Activated CD4-positive, alpha-beta T cell treated with anti-CD3 and anti-CD28 coated beads, Interleukin-2, amount 50 U/mL, for 48 hours (primary cell): Measurements from ENCODE around the gene TP63.
"Not testable (repeated sequence)": the region's sequence is repeated elsewhere in the genome, so short reads cannot be mapped to it uniquely, and the experiment has no call there.

Experiments used
- DNase-seq, 2 experiments: peaks; one replicate each; pipeline ENCODE4 v3.0.0-alpha.2; 2020

TP63 gene

DNA sequence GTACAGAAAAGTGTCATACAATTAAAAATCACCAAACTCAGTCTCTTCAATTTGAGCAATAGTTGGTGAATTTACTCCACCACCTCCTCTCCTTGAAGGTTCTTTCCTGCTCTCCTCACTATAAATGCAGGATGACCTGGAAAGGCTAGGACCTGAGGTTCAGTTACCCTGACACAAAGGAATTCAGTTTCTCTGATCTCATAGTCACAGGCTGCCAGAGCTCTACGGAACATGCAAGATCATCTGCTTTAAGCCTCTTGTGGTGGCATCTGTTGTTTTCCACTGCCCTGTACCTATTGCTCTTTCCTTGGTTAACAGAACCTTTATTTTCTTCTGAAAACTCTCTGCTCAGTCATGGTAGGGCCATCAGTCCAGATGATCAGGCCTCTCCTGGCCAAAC, 4.9 kb upstream of the TP63 start:
- no peak for DNase-seq

DNA sequence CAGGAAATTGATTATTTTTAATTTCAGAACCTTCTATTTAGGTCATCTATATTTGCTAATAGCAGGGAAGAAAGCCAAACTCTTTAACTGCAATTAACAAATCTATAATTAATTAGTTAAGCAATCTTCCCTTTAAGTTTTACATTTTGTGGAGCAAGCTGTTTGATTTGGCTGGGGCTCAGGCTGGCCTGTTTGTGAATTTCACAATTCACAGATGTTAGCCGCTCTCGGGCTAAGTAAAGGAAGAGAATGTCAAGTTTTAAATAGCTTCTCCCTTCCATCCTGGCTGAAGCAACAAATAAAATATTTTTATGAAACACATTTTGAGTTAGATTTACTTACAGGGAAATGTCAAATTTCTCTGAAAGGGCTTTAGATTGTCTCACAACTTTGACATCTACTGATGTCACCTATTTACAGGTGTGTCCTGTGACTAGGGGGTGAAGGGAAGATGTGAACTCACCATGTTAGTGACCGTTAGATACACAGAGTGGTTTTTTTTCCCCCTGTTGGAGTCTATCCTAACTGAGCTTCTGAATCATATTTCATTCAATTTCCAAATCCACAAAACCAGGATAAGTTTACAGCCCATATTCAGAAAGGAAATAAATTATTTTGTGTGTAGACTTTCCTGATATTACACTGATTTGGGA, 1.3 kb upstream of the TP63 start:
- DNase-seq = no peak

DNA sequence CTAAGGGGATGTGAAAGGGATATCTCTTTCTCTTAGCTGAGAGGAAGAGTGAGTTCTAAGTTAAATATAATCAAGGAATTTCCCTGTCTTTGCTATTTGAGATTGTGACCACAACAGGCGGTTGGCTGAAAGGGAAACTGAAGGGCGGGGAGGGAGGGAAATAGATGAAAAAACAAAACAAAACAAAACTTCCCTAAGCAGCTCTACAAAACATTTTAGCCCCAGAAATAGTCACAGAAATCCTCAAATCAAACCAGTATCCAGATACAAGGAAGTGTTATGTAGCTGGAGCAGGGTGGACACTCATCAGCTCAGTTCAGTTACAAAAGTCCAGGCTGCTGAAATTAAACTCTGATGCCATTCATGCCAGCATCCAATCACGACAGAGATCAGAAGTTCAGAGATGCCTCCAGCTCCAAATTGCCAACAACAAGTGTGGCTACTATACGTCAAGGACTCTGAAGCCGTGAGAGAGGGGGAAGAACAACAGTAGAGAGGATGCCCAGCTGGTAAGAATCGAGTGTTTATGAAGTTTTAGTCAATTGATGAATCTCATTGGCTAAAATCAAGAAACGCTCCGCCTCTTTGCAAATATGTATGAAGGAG, 319 bp upstream of the TP63 start:
- no peak for DNase-seq

DNA sequence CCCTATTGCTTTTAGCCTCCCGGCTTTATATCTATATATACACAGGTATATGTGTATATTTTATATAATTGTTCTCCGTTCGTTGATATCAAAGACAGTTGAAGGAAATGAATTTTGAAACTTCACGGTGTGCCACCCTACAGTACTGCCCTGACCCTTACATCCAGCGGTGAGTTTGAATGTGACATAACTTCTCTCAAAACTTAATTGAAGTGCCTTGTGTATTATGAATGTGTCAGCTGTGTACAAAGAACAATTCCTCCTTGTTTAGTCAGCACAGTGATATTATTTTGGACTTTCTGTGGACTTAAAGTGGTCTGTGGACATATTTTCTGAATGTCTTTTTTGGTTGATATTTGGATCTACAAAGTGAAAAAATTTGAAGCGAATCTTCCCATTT, 220 bp downstream of the TP63 start:
- no peak for DNase-seq

DNA sequence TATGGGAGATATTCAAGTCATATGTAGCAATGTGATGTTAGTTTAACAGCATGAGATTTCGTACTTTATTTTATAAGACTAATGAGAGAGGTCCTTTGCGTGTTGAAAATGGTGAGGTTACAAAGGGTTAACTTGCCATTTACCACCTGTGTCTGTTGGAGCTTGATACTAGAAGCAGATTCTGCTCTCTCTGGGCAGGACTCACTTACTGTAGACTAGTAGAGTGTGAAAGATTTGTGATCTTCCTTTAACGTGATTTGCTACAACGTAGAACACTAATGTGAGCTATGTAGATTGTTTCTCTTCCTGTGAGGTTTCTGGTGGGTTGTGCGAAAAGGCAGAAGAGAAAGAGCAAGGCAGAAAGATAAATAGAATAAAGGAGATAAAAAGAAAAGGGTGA, 1.1 kb downstream of the TP63 start:
- DNase-seq = no peak

DNA sequence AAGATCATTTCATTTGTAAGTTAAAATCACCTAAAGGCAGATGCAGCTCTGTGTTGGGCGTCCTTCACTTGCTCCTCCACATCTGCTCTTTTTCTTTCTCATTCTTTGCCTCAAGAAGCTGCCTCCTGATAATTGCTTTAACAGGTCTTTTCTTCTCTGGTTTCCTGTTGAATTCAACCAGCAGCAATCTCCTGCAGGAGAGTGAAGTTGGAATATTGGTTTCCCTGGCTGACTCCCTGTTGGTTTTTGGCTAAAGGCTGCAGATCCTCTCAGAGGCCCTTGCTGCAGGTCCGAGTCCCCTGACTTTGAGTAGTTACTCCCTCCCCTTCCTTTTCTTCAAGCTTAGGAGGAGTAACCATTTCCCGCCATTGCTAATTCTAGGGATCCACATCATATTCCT, 4.2 kb downstream of the TP63 start:
- no peak for DNase-seq

DNA sequence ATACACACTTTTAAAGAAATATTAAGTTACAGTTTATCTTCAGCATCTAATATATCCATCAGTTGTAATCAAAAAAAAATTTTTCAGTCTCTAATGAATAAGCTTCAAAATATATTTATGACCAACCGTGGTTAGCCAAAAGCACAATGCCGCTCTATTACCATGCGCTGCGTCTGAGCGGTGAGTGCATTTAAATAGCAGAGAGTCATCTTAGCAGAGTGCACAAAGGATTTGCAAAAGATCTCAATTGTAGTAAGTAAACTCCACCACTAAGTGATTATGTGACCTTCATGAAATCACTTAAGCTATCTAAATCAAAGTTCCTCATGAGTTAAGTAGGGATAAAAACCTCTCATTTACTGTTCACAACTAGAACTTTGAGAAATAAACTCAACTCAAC, 4.9 kb downstream of the TP63 start:
- no peak for DNase-seq

DNA sequence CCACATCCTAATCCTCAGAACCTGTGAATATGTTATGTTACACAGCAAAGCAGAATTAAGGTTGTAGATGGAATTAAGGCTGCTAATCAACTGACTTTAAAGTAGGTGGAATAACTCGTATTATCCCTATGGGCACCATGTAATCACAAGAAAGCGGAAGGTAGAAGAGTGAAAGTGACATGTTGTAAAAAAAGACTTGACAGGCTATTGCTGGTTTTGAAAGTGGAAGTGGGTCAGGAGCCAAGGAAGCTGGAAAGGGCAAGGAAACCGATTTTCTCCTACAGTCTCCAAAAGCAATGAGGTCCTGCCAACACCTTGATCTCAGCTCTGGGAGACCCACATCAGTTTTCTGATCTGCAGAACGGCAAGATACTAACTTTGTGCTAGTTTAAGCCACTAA, 6.6 kb downstream of the TP63 start:
- no peak for DNase-seq

DNA sequence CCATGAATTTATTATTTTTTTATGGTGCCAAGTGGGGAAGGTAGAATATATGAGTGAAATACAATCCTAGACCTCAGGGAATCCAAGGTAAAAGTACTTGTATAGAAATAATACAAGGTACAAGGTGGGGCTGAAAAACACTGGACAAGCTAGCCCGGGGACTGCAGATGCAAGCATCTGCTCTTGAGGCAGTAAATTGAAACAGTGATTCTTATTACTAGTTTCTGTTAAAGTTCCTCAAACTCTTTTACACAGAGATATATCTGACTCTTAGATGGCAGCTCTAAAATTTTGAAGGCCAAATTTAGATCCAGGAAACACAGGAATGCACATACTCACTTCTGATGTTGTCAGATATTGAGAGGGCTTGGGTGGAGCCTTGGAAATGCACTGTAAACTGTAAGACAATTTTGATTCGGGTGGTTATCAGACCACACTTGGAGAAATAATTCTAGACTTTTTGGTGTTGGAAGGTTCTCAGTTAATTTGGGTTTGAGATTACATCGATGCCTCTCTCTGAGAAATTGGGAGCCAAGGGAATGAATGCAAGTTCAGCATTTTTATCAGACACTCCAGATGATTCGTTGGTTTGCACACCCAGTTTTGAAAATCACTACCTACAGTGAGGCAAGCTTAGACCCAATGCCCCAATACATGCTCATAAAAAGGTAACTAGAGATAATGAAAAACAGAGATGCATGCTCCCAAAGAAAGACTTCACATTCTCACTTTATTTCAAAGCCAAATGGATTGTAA, 7.3 kb downstream of the TP63 start:
- no peak for DNase-seq

DNA sequence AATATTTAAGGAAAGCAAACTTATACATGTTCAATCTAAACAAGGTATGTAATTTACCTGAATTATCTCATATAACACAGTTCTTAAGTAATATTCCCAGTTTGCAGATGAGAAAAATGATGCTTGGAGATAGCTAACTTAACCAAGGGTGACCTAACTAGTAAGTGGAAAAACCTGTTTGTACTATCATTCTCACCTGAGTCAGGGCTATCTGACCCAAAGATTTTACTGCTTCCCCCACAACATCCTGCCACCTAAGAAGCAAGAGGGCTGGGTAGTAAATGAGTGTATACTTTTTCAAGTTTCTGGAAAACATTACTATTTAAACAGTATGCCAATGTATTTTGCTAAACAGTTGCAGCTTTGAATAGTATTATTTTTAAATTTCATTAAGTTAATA, 10.6 kb downstream of the TP63 start:
- DNase-seq = no peak

DNA sequence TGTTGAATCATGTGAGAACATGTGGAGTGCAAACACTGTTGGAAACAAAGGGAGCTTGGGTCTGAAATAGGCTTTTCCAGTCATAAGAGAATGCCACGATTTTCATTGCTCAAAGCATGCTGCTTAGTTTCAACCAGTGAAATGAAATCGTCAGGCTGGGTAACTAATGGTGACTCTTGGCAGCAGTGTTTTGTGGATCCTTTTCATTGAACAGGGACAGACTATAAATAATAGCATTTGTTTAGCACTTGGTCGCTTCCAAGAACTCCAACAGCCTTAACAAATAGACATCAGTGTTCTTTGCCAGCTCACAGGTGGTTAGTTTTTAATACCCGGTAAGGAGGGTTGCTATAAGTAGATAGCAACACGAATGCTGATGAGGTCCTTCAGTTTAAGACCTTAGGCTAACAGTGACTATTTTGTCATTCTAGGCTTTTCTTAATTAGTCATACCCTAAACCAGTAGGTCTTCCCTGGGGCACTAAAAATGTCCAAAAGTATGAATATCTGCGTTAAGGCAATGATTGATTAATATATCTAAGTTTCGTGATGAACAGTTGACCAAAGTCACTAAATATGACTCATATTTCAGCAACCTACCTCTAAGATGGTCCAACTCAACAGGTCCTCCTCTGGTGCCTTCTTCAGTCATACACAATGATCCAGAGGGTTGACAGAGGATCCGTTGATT, 15.8 kb downstream of the TP63 start:
- DNase-seq = no peak

DNA sequence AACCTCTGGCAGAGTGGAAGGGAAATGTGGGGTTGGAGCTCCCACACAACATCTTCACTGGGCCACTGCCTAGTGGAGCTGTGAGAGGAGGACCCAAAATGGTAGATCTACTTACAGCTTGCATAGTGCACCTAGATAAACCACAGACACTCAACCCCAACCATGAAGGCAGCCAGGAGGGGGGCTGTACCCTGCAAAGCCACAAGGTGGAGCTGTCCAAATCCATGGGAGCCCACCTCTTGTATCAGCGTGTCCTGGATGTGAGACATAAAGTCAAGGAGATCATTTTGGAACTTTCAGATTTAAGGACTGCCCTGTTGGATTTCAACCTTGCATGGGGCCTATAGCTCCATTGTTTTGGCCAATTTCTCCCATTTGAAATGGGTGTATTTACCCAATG, 20.9 kb downstream of the TP63 start:
- no peak for DNase-seq

DNA sequence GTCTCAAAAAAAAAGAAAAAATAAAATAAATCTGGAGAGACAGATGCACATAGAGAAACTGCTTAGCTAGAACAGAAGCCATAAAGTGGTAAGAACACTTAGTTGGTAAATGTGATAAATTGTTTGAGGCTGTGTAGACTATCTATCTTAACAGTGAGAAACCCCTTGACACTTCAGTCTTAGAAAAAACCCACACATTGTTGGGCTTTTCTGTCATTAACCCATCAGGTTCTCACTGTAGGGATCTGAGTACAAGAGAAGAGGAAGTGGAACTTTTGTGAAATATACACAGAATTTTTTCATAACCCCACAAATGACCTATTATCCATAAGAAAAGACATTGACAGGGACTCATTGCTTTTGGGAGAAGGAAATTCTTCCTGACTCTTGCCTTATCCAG, 24.4 kb downstream of the TP63 start:
- DNase-seq = no peak

DNA sequence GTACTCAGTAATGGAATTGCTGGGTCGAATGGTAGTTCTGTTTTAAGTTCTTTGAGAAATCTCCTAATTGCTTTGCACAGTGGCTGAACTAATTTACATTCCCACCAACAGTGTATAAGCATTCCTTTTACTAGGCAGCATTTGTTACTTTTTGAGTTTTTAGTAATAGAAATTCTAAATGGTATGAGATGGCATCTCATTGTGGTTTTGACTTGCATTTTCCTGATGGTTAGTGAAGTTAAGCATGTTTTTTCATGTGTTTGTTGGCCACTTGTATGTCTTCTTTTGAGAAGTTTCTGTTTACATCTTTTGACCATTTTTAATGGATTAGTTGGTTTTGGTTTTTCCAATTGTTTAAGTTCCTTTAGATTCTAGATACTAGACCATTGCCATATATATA, 28.4 kb downstream of the TP63 start:
- no peak for DNase-seq

DNA sequence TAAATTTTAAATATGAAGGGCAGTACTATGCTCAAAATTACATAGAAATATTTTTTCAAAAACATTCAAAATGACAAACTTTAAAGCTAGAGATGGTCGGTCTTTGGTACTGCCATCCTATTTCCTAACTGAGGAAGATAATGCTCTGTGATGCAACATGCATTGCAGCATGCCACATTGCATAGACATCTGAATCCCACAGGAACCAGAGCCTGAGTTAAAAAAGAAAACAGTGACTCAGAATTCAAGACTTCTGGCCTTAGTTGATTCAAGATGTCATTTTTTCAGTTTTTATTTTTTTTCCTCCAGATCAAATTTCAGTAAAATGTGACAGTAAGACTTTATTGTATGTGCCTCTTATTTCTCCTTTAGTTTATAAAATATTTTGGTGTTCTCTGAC, 33.1 kb downstream of the TP63 start:
- DNase-seq = no peak

DNA sequence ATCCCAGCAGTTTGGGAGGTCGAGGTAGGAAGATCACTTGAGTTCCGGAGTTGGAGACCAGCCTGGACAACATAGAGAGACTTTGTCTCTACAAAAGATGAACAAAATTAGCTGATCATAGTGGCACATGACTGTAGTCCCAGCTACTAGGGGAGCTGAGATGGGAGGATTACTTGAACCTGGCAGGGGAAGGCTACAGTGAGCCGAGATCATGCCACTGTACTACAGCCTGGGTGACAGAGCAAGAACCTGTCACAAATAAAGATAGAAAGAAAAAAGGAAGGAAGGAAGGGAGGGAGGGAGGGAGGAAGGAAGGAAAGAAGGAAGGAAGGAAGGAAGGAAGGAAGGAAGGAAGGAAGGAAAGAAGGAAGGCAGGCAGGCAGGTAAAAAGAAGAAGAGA, 41.2 kb downstream of the TP63 start:
- DNase-seq = not testable (repeated sequence)

DNA sequence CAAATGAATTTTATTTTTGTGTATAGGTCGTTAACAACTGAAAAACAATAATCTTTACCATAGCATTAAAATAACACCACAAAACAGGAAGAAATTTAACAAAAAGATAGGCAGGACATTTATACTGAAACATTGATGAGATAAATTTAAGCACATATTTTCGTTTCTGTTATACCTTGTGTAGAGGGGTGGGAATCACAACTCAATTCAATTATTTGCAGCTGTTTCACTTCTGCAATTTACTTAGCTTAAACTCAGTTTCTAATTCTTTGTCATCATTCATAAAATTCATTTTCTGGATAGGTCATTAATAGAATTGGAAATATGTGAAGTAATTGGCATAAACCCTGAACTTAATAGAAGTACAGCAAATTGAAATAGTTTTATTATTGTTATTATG, 42.3 kb downstream of the TP63 start:
- DNase-seq = no peak

DNA sequence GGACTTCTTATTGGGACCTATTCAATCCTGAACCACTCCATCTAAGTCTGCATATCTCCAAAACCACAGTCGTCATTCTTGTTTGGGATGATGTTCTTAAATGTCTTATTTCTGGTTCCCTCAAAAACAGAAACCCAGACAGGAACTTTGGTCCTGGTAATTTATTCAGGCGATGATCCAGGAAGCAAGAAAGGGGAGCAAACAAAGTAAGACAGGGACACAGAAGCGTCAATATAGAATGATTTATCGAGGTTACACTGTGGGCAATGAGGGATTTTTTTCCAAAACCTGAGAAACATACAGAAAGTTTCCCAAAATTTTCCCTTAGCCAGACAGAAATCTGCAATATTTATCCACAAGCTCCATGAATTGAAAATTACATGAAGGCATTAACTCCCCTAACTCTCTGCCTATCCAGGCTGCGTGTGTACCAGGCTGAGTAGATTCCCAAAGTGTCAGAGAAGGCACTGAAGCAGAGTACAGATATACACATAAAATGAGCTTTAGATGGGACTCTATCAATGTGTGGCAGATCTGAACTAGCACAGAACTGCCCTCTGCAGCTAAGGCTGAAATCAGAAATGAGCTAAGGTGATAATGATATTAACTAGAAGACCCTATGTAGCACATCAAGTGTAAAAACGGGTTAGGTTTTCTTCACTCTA, 43.2 kb downstream of the TP63 start:
- no peak for DNase-seq

DNA sequence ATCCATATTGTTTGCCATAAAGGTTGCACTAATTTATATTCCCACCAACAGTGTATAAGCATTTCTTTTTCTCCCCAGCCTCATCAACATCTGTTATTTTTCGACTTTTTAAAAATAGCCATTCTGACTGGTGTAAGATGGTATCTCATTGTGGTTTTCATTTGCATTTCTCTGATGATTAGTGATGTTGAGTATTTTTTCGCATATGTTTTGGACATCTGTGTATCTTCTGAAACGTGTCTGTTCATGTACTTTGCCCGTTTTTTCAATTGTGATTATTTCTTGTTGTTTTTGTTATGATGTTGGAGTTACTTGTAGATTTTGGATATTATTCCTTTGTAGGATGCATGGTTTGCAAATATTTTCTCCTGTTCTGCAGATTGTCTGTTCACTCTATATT, 46.5 kb downstream of the TP63 start:
- DNase-seq = no peak

DNA sequence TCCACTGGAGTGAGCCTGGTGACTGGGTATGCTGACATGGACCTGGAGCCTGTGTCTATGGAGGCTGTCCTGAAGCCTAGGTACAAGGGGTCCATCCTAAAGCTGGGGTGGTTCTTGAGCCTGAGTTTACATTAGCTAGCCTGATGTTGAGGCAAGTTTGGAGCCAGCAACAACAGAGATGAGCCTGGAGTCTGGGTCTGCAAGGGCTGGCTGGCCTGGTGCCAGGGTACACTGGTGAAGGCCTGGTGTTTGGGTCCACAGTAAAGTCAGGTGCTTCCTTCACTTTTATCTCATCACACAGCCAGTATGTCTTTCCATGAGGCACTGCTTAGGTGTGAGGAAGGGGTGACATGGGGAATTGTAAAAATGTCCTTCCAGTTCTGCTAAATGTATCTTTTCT, 49.5 kb downstream of the TP63 start:
- no peak for DNase-seq

DNA sequence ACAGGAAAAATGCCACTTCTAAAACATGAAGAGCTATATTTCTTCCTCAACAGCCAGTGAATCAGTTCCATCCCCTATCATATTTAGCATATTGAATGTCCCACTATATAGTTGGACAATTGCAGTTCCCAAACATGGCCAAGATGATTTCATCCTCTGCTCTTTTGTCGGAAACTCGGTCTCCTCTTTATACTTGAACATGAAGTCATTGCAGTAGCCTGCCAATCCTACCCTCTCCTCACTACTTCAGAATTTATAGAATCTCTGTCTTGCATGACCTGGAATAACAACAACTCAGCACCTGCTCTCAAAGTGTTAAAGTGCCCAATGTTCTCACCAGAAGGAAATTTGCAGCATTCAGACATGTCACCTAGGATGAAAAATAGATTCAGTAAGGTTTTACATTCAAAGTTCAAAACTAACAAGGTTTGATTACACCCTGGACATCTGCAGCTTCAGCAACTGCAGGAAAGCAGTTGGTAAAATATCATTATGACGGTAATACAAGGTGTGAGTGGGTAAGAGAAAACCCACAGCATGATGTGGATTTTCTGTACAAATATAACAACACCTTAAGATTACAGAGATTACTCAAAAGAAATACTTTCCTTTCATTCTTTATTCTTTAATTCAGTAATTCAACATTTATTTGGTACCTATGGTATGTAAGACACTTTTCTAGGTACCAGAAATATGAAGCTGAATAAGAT, 52.5 kb downstream of the TP63 start:
- DNase-seq = no peak

DNA sequence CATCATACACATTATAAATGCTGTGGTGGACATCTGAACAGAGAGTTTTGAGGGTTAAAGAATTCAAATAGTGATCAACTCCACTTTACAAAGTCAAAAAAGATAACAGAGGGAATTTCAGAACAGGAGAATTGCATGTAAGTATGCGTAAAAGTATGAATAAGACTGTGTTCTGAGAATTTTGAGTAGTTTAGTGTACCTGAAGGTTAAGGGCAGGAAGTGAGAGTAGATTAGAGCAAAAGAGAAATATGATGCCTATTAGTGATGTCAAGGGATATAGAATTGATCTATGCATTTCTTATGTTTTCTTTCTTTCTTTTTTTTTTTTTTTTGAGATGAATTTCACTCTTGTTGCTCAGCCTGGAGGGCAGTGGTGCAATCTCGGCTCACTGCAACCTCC, 53.1 kb downstream of the TP63 start:
- no peak for DNase-seq

DNA sequence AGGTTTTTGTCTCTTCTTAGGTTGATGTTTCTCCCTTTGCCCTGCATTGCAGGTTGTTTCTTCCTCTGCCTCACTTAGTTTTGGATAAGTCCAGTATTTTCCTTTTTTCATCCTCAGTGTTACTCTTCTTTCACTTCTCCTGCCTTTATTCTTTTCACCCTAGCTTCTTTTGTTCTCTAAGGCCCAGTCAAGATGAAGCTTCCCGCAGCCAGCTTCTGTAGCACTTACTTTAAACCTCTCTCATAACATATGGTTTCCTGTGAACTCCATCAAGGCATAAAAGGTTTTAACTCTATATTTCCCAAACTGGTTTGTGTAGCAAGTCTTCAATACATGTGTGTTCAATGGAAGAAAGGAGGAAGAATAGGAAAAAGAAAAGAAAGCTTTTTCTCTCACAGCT, 54.1 kb downstream of the TP63 start:
- DNase-seq = no peak
